Ureter (tissue), 1 donor: ENCODE results near the gene GJA1. TPM values are rescaled to one million over a fixed set of nuclear protein-coding genes. Genes with fewer than 3 reads are reported as not detected.
"Not testable (repeated sequence)": the region's sequence is repeated elsewhere in the genome, so short reads cannot be mapped to it uniquely, and the experiment has no call there.

ENCODE experiments used
- DNase-seq: peaks from one replicate; pipeline ENCODE4 v3.0.0-alpha.2; 2020; ENCODE audit warnings: low spot score
- total RNA-seq: library from RNA; stranded (reverse); gene quantifications from one replicate; pipeline ENCODE4 v1.2.4, GENCODE V29; 2023
- donor health status: DM: yes; HTN: yes; CAD: no.

GJA1 gene
- total RNA-seq, 1 donor from 2014 or later: 74.2 TPM

- DNase-seq: peak; percentile 58
These were observed 1.8 kb downstream of the GJA1 start for GRCh38 chr6:121436960-121437850.

DNA sequence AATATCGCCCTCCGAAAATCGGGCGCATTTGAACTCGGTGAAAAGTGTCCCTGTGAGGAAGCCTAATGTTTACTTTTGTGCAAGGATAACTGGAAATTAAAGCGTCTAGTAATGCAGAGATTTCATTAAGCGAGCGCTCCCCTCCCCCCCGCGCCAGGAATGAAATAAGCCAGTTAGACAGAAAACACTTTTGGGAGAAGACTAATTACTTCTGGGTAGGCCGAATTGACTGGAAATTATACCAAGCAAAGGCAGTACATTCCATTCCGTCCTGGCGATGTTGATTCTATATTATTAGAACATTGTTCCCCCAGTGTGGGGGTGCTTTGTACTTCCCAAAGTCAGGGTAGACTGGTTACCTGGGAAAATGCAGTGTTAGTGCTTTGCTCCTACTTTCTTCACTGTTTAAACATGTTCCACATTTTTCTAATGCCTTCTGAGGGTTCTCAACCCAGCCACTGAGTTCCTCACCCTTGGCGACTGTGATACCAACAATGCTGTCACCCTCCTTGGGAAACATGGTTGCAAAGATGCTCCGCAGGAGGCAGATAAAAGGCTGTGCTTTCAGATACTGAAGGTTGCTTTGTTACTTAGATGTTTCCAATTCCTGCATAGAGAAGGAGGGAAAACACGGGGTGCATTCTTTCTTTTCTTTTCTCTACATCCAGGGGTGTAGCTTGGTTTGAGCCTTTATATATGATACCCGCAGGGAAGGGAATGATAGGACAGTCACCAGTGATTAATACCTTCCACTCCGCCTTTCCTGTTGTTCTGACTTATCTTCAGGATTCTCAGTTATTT, 2.6 kb downstream of the GJA1 start:
- no peak for DNase-seq

DNA sequence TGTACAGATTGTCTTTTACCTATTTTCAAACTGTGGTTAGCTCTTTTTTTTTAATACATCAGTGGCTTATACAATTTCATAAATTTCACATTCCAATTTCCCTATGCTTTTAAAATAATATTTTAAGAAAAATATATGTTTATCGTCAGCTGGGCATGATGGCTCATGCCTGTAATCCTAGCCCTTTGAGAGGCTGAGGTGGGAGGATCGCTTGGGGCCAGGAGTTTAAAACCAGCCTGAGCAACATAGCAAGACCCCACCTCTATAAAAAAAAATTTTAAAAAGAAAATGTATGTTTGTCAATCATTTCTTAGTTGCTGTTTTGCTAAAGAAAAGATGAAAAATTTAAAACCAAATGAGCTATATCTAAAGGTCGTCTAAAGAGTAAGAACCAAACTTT, 3.4 kb downstream of the GJA1 start:
- DNase-seq: no peak

GRCh38 chr6:121439475-121439874, 4.0 kb downstream of the GJA1 start:
- DNase-seq: no peak

DNA sequence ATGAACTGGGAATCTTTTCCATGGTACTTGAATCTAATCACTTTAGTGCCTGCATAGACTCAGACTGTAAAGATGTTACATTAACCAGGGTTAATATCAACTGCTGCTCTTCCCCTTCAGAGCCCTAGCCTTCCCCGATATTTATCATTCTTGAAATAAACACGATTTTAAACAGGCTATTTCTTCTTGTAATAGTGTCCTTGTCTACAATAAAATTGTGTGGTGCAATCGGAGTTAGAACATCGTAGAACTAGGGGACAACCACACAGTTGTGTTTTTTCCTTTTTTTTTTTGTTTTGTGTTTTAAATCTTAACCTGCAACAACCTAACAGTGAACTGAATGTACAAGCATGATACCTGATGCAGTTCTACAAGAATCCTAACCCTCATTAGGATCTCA, 4.5 kb downstream of the GJA1 start:
- no peak for DNase-seq

DNA sequence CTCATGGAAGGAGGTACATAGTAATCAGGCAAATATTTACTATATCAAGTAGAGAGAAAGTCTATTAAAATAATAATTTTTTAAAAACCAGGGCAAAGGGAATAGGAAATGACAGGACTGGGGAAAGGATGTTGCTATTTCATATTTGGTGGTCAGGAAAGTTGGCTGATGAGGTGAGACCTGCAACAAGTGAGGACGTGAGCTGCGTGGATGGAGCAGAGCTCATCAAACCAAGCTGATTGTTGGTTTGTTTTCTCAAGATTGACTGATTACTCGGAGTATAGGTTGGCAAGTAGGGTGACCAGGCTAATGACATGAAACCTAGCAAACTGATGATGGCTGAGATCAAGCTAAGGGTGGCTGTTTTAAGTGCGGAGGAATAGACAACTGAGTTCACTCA, 6.0 kb downstream of the GJA1 start:
- DNase-seq: no peak

DNA sequence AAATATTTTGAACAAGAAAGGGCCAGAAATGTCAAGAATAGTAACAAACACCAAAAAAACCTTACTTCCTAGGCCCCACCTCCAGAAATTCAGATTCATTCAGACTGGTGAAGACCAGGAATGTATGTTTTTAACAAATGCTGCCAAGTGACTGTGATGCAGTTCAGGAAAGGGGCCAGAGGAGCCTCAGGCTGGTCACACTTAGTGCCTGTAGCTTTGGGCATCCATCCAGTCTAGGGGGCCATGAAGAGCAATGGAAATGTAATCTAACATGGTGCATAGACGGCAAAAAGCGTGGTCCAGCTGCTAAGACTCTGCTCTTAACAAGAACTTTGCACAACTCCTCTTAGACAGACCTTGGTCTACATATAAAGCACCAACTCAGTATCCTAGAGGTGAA, 7.1 kb downstream of the GJA1 start:
- DNase-seq: no peak

GRCh38 chr6:121443971-121444541, 8.6 kb downstream of the GJA1 start:
- no peak for DNase-seq

DNA sequence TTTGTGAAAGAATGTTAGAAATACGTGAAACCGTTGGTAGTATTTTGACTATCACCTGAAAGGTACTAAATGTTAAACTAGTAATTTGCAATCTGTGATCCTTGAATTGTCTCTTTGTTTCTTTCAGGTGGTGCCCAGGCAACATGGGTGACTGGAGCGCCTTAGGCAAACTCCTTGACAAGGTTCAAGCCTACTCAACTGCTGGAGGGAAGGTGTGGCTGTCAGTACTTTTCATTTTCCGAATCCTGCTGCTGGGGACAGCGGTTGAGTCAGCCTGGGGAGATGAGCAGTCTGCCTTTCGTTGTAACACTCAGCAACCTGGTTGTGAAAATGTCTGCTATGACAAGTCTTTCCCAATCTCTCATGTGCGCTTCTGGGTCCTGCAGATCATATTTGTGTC, 11.3 kb downstream of the GJA1 start:
- DNase-seq: not testable (repeated sequence)

GRCh38 chr6:121447746-121448145, 12.3 kb downstream of the GJA1 start:
- not testable (repeated sequence) for DNase-seq

DNA sequence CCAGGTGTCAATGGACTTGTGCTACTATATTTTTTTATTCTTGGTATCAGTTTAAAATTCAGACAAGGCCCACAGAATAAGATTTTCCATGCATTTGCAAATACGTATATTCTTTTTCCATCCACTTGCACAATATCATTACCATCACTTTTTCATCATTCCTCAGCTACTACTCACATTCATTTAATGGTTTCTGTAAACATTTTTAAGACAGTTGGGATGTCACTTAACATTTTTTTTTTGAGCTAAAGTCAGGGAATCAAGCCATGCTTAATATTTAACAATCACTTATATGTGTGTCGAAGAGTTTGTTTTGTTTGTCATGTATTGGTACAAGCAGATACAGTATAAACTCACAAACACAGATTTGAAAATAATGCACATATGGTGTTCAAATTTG, 13.1 kb downstream of the GJA1 start:
- DNase-seq: not testable (repeated sequence)

DNA sequence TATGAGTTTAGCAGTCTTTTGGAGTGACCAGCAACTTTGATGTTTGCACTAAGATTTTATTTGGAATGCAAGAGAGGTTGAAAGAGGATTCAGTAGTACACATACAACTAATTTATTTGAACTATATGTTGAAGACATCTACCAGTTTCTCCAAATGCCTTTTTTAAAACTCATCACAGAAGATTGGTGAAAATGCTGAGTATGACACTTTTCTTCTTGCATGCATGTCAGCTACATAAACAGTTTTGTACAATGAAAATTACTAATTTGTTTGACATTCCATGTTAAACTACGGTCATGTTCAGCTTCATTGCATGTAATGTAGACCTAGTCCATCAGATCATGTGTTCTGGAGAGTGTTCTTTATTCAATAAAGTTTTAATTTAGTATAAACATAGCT, 13.9 kb downstream of the GJA1 start:
- no peak for DNase-seq

- DNase-seq: no peak
These were observed 14.8 kb downstream of the GJA1 start for GRCh38 chr6:121450242-121450641.

DNA sequence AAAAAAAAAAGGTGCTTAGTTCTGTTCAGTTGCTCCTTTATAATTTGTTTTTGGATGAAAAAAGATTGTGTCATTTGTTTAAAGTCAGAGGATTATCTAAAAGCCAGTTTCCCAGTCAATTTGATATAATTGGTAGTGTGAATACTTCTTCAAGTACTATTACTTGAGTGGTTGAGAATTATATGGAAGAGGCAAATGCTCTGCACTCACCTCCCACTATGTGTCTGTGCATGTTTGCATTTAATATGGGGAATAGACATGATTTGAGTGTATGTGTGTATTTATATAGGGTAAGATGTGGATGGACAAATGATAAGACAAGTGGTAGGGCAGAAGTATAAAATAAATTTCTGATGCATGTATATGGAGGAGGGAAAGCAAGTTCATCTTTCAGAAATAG, 15.8 kb downstream of the GJA1 start:
- DNase-seq: no peak

GRCh38 chr6:121453191-121453590, 17.7 kb downstream of the GJA1 start:
- no peak for DNase-seq

- DNase-seq: no peak
These were observed 24.7 kb downstream of the GJA1 start for GRCh38 chr6:121460170-121460569.

GRCh38 chr6:121463087-121463486, 27.6 kb downstream of the GJA1 start:
- DNase-seq: no peak

GRCh38 chr6:121465101-121465500, 29.7 kb downstream of the GJA1 start:
- DNase-seq: no peak

- DNase-seq: no peak
These were observed 44.1 kb downstream of the GJA1 start for GRCh38 chr6:121479486-121480098.

DNA sequence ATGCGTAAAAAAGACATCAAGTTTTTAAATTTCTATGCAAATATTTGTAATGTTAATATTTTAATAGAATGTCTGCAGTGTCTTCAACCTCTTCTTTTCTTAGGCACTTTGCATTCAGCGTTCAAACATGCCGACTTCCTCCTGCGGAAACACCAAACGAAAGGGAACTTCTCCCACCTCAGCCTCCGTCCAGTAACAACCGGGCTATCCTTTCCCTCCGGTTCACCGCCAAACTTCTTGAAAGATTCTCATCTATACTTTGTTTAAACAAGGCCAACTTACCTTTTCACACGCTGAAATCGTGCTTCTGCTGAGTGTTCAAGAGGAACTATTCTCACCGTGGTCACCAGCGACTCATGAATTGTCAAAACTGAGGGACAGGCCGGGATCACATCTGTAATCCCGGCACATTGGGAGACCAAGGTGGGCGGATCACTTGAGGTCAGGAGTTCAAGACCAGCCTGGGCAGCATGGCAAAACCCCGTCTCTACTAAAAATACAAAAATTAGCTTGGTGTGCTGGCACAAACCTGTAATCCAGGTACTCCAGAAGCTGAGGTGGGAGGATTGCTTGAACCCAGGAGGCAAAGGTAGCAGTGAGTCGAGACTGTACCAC, 44.8 kb downstream of the GJA1 start:
- DNase-seq: no peak

DNA sequence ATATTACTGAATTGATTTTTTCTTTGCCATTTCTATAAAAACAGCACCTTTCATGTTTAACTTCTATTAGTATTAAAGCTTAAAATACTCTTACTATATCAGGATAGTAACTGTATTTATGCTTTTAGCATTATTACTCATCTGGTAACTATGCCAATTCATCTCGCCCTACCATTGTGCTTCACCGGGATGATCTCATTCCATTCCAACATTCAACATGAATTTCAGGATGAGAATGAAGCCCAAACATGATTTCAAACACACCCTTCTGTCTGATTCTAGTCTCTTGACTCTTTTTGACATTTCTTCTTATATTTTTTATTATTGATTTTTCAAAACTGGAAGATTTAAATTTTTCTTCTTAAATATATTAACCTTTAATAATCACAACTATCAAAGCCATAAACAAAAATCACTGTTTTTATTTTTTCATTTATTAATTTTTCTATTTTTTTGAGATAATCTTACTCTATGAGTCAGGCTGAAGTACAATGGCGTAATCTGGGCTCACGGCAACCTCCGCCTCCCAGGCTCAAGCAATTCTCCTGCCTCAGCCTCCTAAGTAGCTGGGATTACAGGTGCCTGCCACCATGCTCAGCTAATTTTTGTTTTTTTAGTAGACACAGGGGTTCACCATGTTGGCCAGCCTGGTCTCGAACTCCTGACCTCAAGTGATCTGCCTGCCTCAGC, 46.7 kb downstream of the GJA1 start:
- no peak for DNase-seq
